BLaER1 treated with 17β-estradiol and CSF1 and Interleukin-3, amounts not matched to agents 10 nM and 100 nM (cell line): ENCODE measurements around the gene RNF133.

ENCODE experiments used
- H3K27ac ChIP-seq, 11 experiments: shearing (Covaris generic); formaldehyde crosslinking; 2 replicates each; pipeline ENCODE4 v1.8.1; 2022
- H3K27me3 ChIP-seq, 11 experiments: shearing (Covaris generic); formaldehyde crosslinking; 2 replicates each; pipeline ENCODE4 v1.8.1; 2022
- H3K36me3 ChIP-seq, 11 experiments: shearing (Covaris generic); formaldehyde crosslinking; 2 replicates each; pipeline ENCODE4 v1.8.1; 2022
- H3K4me1 ChIP-seq, 10 experiments: shearing (Covaris generic); formaldehyde crosslinking; 2 replicates each; pipeline ENCODE4 v1.8.1; 2022
- H3K4me2 ChIP-seq, 11 experiments: shearing (Covaris generic); formaldehyde crosslinking; 2 replicates each; pipeline ENCODE4 v1.8.1; 2022
- H3K4me3 ChIP-seq, 10 experiments: shearing (Covaris generic); formaldehyde crosslinking; 2 replicates each; pipeline ENCODE4 v1.8.1; 2022
- H3K9ac ChIP-seq, 11 experiments: shearing (Covaris generic); formaldehyde crosslinking; 2 replicates each; pipeline ENCODE4 v1.8.1; 2022
- H3K9me3 ChIP-seq, 11 experiments: shearing (Covaris generic); formaldehyde crosslinking; replicated peaks in 1 of 11; 2 replicates each; pipeline ENCODE4 v1.8.1; 2022
- H4K20me1 ChIP-seq, 11 experiments: shearing (Covaris generic); formaldehyde crosslinking; 2 replicates each; pipeline ENCODE4 v1.8.1; 2022
- Cebpa-rat ChIP-seq, 11 experiments: shearing (Covaris generic); IDR thresholded peaks; 2 replicates each; pipeline ENCODE4 v1.8.1; 2022

RNF133 gene

DNA sequence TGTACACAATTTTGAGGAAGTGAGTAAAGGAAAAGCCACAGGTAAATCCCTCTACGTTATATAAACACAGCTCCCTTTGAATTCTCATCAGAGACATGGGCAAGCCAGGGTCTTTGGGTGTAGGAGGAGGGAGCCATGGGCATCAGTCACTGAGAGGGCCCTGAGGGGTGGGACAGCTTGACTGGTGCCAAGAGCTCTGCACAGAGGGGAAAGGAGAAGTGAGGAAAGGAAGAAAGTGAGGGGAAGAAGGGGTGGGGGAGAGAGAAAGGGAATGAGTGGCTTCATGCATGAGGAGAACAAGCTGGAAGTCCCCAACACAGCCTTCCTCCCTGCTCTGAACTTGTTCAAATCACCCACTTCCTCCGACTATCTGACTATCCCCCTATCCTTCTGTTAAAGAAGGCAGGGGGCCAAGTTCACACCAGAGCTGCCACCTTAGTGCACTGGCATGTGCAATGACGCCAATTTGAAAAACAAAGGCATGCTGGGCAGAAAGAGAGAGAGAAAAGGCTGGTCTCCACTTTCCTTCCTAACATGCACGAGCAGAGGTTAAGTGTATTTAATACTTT is 20.2 kb upstream of the RNF133 start:
- Histone ChIP-seq H3K4me3 (no peak overlapping the region), H3K27me3 (no peaks in the 10 kb centered on the region), H3K9me3 (no peaks in the 10 kb centered on the region), H4K20me1 (no peaks in the 10 kb centered on the region), H3K27ac (no peak overlapping the region), H3K9ac (no peak overlapping the region), H3K36me3 (no peaks in the 10 kb centered on the region), H3K4me2 (no peak overlapping the region), H3K4me1 (no peaks in the 10 kb centered on the region)
- no peak for TF ChIP-seq Cebpa-rat (IDR thresholded peaks at IDR 0.05)

- Histone ChIP-seq H3K9me3 (no peaks in the 10 kb centered on the region), H3K27me3 (no peaks in the 10 kb centered on the region), H3K4me3 (no peak overlapping the region), H3K4me1 (no peaks in the 10 kb centered on the region), H3K9ac (no peak overlapping the region), H3K4me2 (no peak overlapping the region), H3K36me3 (no peaks in the 10 kb centered on the region), H3K27ac (no peak overlapping the region), H4K20me1 (no peaks in the 10 kb centered on the region)
- TF ChIP-seq Cebpa-rat (IDR thresholded peaks at IDR 0.05): no peak
Measured at GRCh38 chr7:122717356-122718089, 18.6 kb upstream of the RNF133 start.

DNA sequence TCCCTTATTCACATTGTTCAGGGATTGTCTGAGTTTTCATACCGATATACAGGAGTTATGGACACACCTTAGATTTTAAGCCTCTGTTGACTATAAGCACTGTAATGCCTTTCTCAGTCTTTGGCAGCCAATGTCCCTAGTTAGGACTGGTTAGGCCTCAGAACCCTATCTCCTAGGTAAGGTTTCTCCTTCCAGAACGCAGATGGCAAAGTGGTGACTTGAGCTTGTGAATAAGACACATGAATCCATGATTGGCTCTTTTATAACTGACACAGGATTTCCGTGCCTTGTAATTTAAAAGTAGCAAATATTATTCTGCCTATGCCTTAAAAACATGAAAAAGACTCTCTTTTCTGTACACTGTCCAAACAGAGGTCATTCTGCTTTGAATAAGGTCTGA is 16.3 kb upstream of the RNF133 start:
- H3K27me3 ChIP-seq: no peaks in the 10 kb centered on the region

GRCh38 chr7:122710916-122711315 is 12.0 kb upstream of the RNF133 start:
- Histone ChIP-seq H3K4me2 (no peak overlapping the region), H4K20me1 (no peaks in the 10 kb centered on the region), H3K4me1 (no peaks in the 10 kb centered on the region), H3K27me3 (no peaks in the 10 kb centered on the region), H3K4me3 (no peak overlapping the region), H3K27ac (no peak overlapping the region), H3K9ac (no peak overlapping the region), H3K9me3 (no peaks in the 10 kb centered on the region), H3K36me3 (no peaks in the 10 kb centered on the region)
- TF ChIP-seq Cebpa-rat (IDR thresholded peaks at IDR 0.05): no peak

More for the DNA sequence above, 16.3 kb upstream of the RNF133 start:
- no peak for TF ChIP-seq Cebpa-rat (IDR thresholded peaks at IDR 0.05)
- no peak overlapping the region for H3K9ac ChIP-seq
- H3K27ac ChIP-seq: no peak overlapping the region
- H4K20me1 ChIP-seq: no peaks in the 10 kb centered on the region
- no peak overlapping the region for H3K4me3 ChIP-seq
- no peaks in the 10 kb centered on the region for H3K4me1 ChIP-seq
- no peaks in the 10 kb centered on the region for H3K36me3 ChIP-seq
- no peaks in the 10 kb centered on the region for H3K9me3 ChIP-seq
- H3K4me2 ChIP-seq: no peak overlapping the region

DNA sequence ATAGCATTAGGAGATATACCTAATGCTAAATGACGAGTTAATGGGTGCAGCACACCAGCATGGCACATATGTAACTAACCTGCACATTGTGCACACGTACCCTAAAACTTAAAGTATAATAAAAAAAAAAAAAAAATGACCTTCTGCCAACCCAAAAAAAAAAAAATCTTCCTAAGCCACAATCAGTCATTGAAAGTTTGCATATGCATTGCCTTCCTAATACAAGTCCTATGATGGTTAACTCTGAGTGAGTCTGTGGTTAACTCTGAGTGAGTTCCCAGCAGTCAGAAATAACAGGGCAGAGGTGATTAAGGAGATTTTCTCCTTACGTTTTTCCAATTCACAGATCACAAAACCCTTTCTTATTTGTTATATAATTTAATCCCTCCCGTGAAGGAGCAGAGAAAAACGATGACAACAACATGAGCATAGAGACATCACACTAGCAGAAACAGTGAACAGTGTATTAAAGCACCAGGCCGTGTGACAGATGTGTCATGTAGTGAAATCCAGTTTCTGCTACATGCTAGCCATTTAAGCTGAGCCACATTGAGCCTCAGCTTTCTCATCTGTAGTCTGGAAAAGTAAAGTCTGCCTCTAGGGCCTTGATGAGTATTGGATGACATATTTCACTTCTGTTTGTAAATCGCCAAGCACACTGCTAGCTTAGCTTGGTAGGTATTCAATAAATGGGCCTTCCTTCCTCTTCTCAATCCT is 11.2 kb upstream of the RNF133 start:
- H3K27ac ChIP-seq: no peak overlapping the region
- H3K27me3 ChIP-seq: no peaks in the 10 kb centered on the region
- H3K4me3 ChIP-seq: no peak overlapping the region
- TF ChIP-seq Cebpa-rat (IDR thresholded peaks at IDR 0.05): no peak
- H3K9ac ChIP-seq: no peak overlapping the region
- no peaks in the 10 kb centered on the region for H3K36me3 ChIP-seq
- no peaks in the 10 kb centered on the region for H3K4me1 ChIP-seq
- H4K20me1 ChIP-seq: no peaks in the 10 kb centered on the region
- no peak overlapping the region for H3K4me2 ChIP-seq
- H3K9me3 ChIP-seq: no peaks in the 10 kb centered on the region

DNA sequence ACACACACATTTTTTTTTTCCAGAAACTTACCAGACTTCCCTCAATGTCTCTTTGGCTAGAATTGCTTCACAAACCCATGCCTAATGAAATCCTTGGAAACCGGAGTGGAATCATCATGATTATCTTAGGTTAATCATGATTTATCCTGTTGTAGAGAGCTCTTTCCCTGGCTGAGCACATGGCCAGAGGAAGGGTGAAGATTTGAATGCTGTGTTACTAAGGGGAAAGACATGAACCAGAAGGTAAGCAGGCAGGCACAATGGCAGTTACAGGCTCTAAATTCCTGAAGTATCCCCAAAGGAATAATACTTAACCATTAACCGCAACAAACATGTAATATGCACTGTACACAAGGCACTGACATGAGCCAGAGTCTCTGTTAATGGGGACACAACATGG is 7.9 kb upstream of the RNF133 start:
- TF ChIP-seq Cebpa-rat (IDR thresholded peaks at IDR 0.05): no peak

DNA sequence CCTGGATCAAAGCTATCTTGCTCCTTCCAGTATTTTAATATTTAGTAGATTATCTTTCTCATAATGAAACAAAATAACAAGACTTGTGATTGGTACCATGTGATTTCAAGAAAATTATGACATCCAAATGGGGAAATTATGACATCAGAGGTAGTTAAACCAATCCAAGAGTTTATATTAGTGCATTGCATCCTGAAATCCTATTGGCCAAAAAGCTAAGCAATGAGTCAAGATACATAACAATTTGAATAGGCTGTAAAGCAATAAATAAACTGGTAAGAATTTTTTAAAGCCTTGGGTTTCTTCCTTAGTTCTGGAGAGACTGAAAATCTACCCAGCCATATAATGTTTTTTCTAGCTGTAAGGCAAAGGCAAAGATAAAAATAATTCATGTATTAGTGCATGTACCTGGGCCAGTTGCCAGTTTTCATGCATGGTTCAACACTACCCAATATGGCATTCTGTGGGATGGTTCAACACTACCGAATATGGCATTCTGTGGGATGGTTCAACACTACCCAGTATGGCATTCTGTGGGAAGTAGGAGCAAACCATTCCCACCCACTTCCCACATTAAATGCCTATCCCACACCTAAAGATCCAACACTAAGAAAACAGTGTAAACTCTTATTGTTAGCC is 4.1 kb upstream of the RNF133 start, which contains the start of gene RNF148:
Gene RNF148 (minus strand): TSS at position 51 of the 639 bp plus-strand sequence. CDS start 172 bp downstream, outside the sequence.
- H3K27ac ChIP-seq: no peak within 1 kb of the TSS
- H3K4me1 ChIP-seq: no peaks in the 10 kb centered on the region
- H3K4me3 ChIP-seq: no peak within 1 kb of the TSS
- no peaks in the 10 kb centered on the region for H3K36me3 ChIP-seq
- no peaks in the 10 kb centered on the region for H3K27me3 ChIP-seq
- H3K9me3 ChIP-seq: no peaks in the 10 kb centered on the region
- H4K20me1 ChIP-seq: no peaks in the 10 kb centered on the region
- no peak for TF ChIP-seq Cebpa-rat (IDR thresholded peaks at IDR 0.05)
- H3K4me2 ChIP-seq: no peak within 1 kb of the TSS
- H3K9ac ChIP-seq: no peak within 1 kb of the TSS

More for the DNA sequence above, 7.9 kb upstream of the RNF133 start:
- no peaks in the 10 kb centered on the region for H3K9me3 ChIP-seq
- H3K27ac ChIP-seq: no peak overlapping the region
- H3K9ac ChIP-seq: no peak overlapping the region
- no peak overlapping the region for H3K4me3 ChIP-seq
- H3K36me3 ChIP-seq: no peaks in the 10 kb centered on the region
- H4K20me1 ChIP-seq: no peaks in the 10 kb centered on the region
- no peak overlapping the region for H3K4me2 ChIP-seq
- no peaks in the 10 kb centered on the region for H3K27me3 ChIP-seq
- no peaks in the 10 kb centered on the region for H3K4me1 ChIP-seq

GRCh38 chr7:122695816-122696215 is 3.1 kb downstream of the RNF133 start:
- Histone ChIP-seq H4K20me1 (no peaks in the 10 kb centered on the region), H3K4me1 (no peaks in the 10 kb centered on the region), H3K4me3 (no peak overlapping the region), H3K27ac (no peak overlapping the region), H3K9me3 (peaks cover 3 to 18% (median 12%) of the 10 kb centered on the region in 11 experiments; a peak in 15 of 22 replicates), H3K27me3 (no peaks in the 10 kb centered on the region), H3K9ac (no peak overlapping the region), H3K36me3 (no peaks in the 10 kb centered on the region), H3K4me2 (no peak overlapping the region)
- TF ChIP-seq Cebpa-rat (IDR thresholded peaks at IDR 0.05): no peak

DNA sequence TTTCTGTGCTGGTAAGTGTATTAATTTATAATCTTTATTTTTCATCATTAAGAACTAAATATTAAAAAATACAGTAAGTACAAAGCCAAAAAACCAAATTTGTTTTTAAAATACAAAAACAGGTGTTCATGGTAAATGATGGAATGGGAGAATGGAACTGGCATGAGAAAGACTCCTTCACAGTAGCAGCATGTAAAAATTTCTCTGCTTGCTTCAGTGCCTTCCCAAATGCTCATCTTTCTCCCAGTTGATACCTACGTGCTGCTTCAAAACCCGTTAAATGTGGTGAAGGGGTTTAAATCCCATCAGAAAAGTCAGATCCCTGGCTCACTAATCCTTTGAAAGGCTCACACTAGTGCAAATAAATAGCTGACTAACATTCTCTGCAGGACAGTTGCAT is 4.2 kb downstream of the RNF133 start:
- no peak overlapping the region for H3K27ac ChIP-seq
- H3K4me3 ChIP-seq: no peak overlapping the region
- no peaks in the 10 kb centered on the region for H3K4me1 ChIP-seq
- H3K27me3 ChIP-seq: no peaks in the 10 kb centered on the region
- H4K20me1 ChIP-seq: no peaks in the 10 kb centered on the region
- H3K9me3 ChIP-seq: peaks cover 3 to 18% (median 12%) of the 10 kb centered on the region in 11 experiments; a peak in 16 of 22 replicates
- no peak overlapping the region for H3K4me2 ChIP-seq
- no peak for TF ChIP-seq Cebpa-rat (IDR thresholded peaks at IDR 0.05)
- H3K9ac ChIP-seq: no peak overlapping the region
- H3K36me3 ChIP-seq: no peaks in the 10 kb centered on the region
